ENCODE results near the gene ORM2.

DNA sequence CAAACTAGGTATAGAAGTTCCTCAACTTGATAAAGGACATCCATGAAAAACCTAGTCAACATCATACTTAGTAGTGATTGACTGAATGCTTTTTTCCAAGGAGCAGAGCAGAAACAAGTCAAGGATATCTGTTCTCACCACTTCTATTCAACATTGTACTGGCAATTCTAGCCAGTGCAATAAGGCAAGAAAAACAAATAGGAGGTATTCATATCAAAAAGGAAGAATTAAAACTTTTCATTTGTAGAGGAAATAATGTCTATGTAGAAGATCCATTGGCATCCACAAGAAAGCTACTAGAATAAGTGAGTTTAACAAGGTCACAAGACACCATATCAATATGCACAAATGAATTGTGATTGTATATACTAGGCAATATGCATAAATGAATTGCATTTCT, 35.0 kb upstream of the ORM2 start:
- no peak for TF ChIP-seq EZH2phosphoT487 (IDR thresholded peaks at IDR 0.05; ENCODE audit: borderline replicate concordance, low read length)
- no peak for TF ChIP-seq CTCF (IDR thresholded peaks at IDR 0.05; ENCODE audit: low read depth, low read length, poor library complexity, severe bottlenecking)

Data from DOHH2 (cell line).